ENCODE data around the gene SPTBN2. TPM values are rescaled to one million over a fixed set of nuclear protein-coding genes. Genes with fewer than 3 reads are reported as not detected.

SPTBN2 gene
- total RNA-seq, 1 donor from 2014 or later: 117 TPM

- Histone ChIP-seq H3K27me3 (no peaks in the 10 kb centered on the region), H3K4me1 (peaks cover 10% of the 10 kb centered on the region), H3K4me3 (no peak overlapping the region), H3K9me3 (no peaks in the 10 kb centered on the region), H3K36me3 (peaks cover 0 to 3% of the 10 kb centered on the region in 2 donors), H3K27ac (no peak overlapping the region)
- TF ChIP-seq, protein P1, sequence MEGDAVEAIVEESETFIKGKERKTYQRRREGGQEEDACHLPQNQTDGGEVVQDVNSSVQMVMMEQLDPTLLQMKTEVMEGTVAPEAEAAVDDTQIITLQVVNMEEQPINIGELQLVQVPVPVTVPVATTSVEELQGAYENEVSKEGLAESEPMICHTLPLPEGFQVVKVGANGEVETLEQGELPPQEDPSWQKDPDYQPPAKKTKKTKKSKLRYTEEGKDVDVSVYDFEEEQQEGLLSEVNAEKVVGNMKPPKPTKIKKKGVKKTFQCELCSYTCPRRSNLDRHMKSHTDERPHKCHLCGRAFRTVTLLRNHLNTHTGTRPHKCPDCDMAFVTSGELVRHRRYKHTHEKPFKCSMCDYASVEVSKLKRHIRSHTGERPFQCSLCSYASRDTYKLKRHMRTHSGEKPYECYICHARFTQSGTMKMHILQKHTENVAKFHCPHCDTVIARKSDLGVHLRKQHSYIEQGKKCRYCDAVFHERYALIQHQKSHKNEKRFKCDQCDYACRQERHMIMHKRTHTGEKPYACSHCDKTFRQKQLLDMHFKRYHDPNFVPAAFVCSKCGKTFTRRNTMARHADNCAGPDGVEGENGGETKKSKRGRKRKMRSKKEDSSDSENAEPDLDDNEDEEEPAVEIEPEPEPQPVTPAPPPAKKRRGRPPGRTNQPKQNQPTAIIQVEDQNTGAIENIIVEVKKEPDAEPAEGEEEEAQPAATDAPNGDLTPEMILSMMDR (IDR thresholded peaks at IDR 0.05): no peak
- TF ChIP-seq POLR2A (IDR thresholded peaks at IDR 0.05) (no peak), POLR2AphosphoS5 (IDR thresholded peaks at IDR 0.05; ENCODE audit: insufficient read depth in 1 of 2, low read depth in 1 of 2) (no peak)
- no peak for DNase-seq (ENCODE audit: extremely low spot score in 2 of 2)
- intact Hi-C loops (cut with DNase I): no loop called here
These were observed 32.9 kb downstream of the SPTBN2 start for GRCh38 chr11:66696146-66696545.

DNA sequence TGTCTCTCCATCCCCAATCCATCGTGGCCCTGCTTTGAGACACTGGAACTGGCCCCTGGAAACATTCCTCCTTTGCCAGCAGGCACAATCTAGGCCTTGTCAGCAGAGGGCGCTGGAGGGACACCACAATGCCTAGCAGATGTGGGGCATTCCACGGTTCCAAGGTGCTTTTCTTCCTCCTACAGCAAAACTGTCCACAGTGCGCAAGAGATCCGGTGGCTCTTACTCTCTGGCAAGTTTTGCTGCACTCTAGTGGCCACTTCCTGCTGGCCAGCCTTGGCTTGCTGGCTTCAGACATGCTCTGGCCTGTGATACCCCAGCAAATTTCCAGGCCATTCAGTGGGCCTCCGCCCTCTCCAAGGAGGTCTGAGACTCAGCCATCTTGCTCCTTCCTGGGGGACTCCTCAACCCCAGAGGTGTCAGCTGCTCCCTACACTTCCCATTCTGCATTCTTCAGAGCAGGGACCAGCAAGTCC is 34.2 kb downstream of the SPTBN2 start:
- Histone ChIP-seq H3K9me3 (no peaks in the 10 kb centered on the region), H3K27me3 (no peaks in the 10 kb centered on the region), H3K4me3 (no peak overlapping the region), H3K27ac (no peak overlapping the region), H3K36me3 (peaks cover 0 to 3% of the 10 kb centered on the region in 2 donors), H3K4me1 (peaks cover 10% of the 10 kb centered on the region)
- TF ChIP-seq POLR2A (IDR thresholded peaks at IDR 0.05) (no peak), POLR2AphosphoS5 (IDR thresholded peaks at IDR 0.05; ENCODE audit: insufficient read depth in 1 of 2, low read depth in 1 of 2) (peak; percentile 23 to 69)
- TF ChIP-seq, protein P1 (IDR thresholded peaks at IDR 0.05): peak; percentile 90 to 92 (median 91)
- intact Hi-C loops (cut with DNase I): no loop called here
- no peak for DNase-seq (ENCODE audit: extremely low spot score in 2 of 2)

DNA sequence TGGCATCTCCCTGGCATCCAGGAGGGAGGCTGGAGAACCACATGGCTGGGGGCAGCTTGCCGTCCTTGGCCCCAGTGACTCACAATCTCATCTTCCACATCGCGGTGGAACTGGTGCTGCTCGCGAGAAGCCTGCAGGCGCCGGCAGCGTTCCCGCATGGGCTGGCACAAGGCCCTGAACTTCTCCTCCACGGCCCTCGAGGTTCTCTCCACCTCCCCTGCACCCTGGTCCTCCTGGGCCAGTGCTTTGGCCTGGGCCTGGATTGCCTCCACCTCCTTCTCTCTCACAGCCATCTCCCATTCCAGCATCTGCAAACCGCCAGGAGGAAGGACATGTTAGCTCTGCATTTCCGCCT is 35.0 kb downstream of the SPTBN2 start:
- TF ChIP-seq, protein P1 (IDR thresholded peaks at IDR 0.05): no peak
- no peak for TF ChIP-seq POLR2AphosphoS5 (IDR thresholded peaks at IDR 0.05; ENCODE audit: insufficient read depth in 1 of 2, low read depth in 1 of 2)
- no peak for TF ChIP-seq POLR2A (IDR thresholded peaks at IDR 0.05)
- Histone ChIP-seq H3K36me3 (peaks cover 0 to 3% of the 10 kb centered on the region in 2 donors), H3K27me3 (no peaks in the 10 kb centered on the region), H3K4me3 (no peak overlapping the region), H3K27ac (no peak overlapping the region), H3K9me3 (no peaks in the 10 kb centered on the region), H3K4me1 (peaks cover 10% of the 10 kb centered on the region)
- no peak for DNase-seq (ENCODE audit: extremely low spot score in 2 of 2)
- intact Hi-C loops (cut with DNase I): no loop called here

DNA sequence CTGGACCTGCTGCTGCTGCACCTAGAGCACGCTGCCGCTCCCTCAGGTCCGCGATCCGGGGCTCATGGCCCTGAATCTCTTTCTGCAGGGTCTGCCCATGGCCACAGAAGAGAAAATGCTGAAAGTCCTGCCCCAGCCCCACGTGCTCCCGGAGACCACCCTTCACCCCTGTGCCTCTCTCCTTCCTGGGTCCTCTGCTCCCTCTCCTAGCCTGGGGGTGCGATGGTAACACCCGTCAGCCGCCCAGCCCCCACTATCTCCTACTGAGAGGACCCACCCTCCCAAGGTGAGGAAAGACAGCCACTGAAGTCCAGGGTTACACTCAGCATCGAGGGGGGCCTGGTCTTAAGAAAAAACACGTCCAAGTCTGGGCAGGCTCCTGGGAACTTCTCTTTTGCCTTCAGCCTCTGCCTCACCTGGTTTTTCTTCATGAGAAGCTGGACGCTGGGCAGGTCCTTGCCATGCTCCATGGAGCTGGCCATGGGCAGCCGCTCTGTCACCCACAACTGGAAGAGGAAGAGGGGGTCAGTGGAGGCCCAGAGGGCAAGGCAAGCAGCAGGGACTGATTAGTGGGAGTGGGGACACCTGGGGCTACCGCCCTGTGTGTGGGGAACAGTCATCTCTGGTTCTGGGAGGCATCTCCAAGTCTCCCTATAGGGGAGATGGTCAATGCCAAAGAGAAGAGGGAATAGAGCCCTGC is 35.5 kb downstream of the SPTBN2 start:
- peaks cover 10% of the 10 kb centered on the region for H3K4me1 ChIP-seq
- H3K36me3 ChIP-seq: no peaks in the 10 kb centered on the region
- H3K9me3 ChIP-seq: no peaks in the 10 kb centered on the region
- no peak for DNase-seq (ENCODE audit: extremely low spot score in 2 of 2)
- no peaks in the 10 kb centered on the region for H3K27me3 ChIP-seq
- no peak overlapping the region for H3K27ac ChIP-seq
- intact Hi-C loops (cut with DNase I): no loop called here
- no peak overlapping the region for H3K4me3 ChIP-seq
- TF ChIP-seq POLR2AphosphoS5 (IDR thresholded peaks at IDR 0.05; ENCODE audit: insufficient read depth in 1 of 2, low read depth in 1 of 2) (no peak), POLR2A (IDR thresholded peaks at IDR 0.05) (no peak)
- TF ChIP-seq, protein P1 (IDR thresholded peaks at IDR 0.05): no peak

DNA sequence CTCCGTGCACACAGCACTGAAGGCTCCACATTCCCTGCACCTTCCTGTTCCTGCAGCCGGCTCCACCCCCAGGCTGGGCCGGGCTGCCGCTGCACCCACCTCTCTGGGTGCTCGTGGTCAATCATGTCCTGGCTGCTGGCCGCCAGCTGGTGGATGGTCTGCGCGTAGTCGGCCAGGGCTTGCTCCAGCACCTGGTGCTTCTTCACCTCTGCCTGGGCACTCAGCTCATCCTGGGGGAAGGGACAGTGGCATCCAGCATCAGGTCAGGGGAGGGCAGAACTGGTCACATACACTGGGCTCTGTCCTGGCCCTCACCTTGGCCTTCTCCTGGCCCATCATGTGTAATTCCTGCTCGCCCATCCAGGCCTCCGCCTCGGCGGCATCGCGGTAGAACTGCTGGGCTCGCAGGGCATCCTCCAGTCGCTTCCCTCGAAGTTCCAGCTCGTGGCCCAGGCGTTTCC is 36.1 kb downstream of the SPTBN2 start:
- no peak overlapping the region for H3K4me3 ChIP-seq
- no peaks in the 10 kb centered on the region for H3K9me3 ChIP-seq
- no peak overlapping the region for H3K27ac ChIP-seq
- no peak for DNase-seq (ENCODE audit: extremely low spot score in 2 of 2)
- TF ChIP-seq POLR2A (IDR thresholded peaks at IDR 0.05) (no peak), POLR2AphosphoS5 (IDR thresholded peaks at IDR 0.05; ENCODE audit: insufficient read depth in 1 of 2, low read depth in 1 of 2) (no peak)
- TF ChIP-seq, protein P1 (IDR thresholded peaks at IDR 0.05): no peak
- H3K27me3 ChIP-seq: no peaks in the 10 kb centered on the region
- no peaks in the 10 kb centered on the region for H3K36me3 ChIP-seq
- intact Hi-C loops (cut with DNase I): no loop called here
- H3K4me1 ChIP-seq: peaks cover 13% of the 10 kb centered on the region

Measured in vagina (tissue), 2 donors.